Stimulated activated CD8-positive, alpha-beta memory T cell treated with anti-CD3 and anti-CD28 coated beads, Interleukin-4, amount 100 ng/mL, for 4 hours (primary cell): ENCODE data around the gene HOXB8.

Experiments used
- DNase-seq, 2 donors: peaks; one replicate each; pipeline ENCODE4 v3.0.0-alpha.2; 2020; ENCODE audit warnings: low read depth in 2 of 2, low spot score in 1 of 2

HOXB8 gene

GRCh38 chr17:48569674-48570324 lies 45.3 kb downstream of the HOXB8 start:
- DNase-seq, result no peak

- DNase-seq, result no peak
These were observed 45.9 kb downstream of the HOXB8 start for GRCh38 chr17:48569240-48569582.

DNA sequence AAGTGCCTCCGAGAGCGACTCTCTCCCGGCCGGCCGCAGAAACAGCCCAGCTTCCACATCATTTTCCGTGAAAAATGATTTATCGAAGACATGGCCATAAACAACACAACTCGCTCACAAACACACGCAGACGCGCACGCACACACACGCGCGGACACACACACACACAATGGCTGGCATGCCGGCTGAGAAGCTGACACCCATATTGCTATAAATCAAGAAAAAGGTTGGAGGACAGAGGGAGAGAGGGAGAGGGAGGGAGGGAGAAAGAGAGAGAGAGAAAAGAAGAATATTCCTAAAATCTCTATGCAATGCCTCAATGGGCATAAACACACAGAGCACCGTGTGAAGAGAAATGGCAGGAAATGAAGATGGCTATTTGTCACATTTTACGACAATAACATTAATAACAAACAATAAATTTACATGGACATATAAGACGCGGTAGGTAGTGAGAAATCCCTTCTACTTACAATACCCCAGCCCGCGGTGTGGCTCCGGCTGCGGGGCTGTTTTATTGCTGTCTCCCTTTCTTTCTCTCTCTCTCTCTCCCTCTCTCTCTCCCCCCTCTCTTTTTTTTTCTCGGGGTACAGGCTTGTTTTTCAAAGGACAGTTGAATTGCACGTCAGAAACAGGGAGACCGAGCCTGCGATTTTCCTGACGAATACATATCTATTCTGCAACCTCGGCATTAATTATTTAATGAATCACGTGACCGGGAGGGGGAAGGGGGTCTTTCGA lies 46.4 kb downstream of the HOXB8 start:
- no peak for DNase-seq

DNA sequence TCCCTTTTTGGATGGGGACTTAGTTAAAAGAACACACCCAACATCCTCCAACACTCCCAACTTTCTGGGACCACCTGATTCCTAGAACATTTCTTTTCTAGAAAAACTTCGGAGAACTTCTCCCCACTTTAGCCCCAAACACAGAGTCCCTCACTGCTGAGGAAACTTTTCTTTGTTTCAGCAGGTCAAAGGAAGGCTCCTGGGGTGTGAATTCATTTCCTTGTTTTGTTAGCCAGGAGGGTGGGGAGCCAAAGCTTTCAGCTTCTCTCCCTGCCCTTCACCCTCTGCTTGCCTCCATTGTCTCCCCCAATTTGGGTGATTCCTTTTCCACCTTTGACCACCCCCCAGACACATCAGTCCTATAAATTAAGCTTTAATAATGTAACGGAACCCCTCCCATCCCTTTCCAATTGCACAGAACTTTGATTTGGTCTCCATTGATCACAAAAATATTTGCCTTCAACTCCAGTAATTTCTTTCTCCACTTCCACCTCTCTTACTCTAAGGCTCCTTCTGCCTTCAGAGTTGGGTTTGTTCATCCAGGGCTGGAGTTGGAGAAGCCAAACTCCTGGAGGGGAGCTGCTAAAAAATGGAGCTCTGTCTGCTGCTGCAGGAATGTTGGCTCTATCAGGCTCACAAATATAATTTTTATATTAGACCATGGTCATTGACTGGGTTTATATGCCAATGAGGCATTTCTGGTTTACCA lies 47.3 kb downstream of the HOXB8 start:
- no peak for DNase-seq

DNA sequence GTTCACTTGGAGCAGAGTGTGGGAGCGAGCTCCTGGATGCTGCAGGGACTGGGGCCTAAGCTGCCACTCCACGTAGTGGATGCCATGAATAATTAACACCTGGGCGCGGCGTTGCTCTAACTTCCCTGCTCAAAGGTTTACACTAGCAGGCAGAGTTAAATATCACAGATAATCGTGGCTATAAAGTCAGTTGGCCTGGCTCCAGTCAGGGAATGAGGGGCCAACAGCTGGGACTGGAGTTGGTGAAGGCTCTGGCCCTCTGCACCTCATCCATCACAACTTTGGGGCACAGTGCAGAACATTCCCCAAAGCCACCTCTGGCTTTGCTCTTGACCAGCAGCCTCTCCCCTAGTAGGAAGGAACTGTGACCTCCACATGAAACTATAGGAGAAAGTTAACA lies 47.9 kb downstream of the HOXB8 start:
- DNase-seq, result no peak

GRCh38 chr17:48566717-48567116 lies 48.4 kb downstream of the HOXB8 start:
- no peak for DNase-seq

DNA sequence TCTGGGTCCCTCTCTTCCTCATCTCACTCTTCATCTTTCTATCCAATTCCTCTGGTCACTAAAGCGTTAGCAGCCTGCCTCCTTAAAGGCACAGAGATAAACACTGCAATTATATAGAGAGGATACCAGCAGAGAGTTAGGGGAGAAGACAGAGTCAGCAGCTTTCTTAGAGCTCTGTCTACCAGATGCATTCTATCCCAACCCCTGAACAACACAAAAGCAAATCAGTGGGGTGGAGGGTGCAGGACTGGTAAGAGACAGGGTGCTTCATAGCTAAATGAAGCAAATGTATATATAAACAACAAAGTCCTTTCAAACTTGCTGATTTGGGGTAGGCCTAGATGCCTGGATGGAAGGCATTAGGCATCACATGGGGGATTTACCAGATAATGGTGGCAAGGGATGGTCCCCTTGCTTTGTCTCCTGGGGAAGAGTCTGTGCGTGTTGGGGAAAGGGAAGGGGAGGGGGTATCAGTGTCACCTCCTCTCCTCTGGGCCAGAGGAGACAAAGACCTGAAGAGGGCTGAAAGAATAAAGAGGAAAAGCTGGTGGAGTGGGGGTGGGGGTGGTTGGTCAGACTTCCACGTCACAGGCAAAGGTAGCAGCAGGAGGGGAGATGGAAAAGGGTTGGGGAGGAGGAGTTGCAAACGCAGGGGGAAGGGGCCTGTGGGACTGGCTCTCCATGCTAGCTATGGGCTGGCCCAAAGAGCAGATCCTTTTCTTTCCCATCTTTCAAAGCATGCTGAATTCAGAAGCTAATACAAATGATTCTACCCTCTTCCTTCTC lies 49.0 kb downstream of the HOXB8 start:
- no peak for DNase-seq

- no peak for DNase-seq
These were observed 50.0 kb downstream of the HOXB8 start for GRCh38 chr17:48565022-48565554.

DNA sequence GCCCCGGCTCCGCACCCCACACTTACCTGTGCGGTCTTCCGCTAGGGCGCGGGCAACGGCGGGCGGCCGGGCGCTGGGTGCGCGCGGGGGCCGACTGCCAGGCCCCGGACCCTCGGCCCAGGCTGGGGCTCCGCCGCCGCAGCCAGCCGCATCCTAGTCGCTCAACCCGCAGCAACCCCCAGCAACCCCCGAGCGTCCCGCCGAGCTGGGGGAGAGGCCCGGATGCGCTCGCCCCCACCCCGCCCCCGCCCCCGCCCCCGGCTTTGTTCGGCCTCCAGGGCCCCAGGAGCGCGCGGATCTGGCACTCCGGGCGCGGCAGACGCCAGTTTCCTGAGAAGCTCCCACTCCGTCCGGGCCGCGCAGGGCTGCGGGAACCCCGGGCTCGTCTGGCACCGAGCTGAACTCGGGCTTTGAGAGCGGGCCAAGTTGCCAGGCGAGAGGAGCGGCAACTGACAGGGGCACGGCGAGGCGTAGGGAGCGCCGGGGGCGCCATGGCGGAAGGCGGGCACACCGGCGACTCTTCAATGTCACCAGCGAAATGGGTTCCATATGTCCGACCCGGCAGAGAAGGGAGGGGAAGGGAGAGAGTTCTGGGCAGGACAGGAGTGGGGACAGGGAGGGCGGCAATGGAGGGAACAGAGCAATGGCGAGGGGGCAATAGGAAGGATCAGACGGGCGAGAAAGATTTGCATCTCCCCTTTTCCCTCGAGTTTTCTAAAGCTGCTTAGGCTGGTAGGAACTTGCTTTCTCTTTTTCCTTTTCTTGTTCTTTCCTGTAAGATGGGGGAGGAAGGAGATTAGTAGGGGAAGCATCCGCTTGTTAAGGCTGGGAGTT lies 50.7 kb downstream of the HOXB8 start:
- no peak for DNase-seq

GRCh38 chr17:48563867-48564187 lies 51.3 kb downstream of the HOXB8 start:
- no peak for DNase-seq

DNA sequence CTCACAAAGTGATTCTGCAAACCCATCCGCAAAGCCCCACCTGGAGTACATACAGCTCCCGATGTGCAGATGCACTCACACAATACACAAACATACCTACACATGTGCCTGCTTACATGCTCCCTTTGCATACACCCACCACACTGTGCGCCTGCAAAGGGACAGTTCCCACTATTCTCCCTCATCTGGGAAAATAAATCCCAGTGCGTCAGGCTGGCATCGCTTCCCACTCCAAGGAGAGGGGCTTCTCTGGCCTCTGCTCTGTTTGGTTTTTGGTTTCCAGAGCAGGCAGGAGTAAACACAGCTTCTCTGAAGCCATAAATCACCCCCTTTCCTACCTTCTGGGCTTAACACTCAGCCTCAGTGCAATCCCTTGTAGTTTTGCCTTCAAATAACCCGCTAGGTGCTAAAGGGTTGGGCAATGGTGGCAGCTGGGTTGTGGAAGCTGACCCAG lies 51.7 kb downstream of the HOXB8 start:
- DNase-seq, result no peak

DNA sequence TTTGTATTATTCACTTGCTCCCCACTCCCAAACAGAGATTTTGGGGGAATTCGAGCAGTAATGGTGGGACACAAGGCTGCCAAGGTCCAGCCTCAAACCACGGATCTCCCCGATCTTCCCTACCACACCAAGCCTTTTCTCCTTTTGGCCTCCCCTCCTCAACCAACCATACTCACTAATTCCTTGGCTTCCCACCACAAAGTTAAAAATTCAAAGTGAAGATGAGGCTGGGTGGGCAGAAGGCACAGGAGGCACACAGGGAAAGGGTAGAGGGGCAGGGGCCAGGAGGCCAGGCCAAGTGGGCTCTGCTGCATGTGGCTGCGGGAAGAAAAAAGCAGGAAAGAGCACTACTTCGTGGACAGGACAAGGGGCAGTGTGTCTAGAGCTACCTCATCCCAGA lies 52.2 kb downstream of the HOXB8 start:
- no peak for DNase-seq
